ENCODE measurements around the gene NCOA7. TPM values are rescaled to one million over a fixed set of nuclear protein-coding genes. Genes with fewer than 3 reads are reported as not detected.

NCOA7 gene, protein sequence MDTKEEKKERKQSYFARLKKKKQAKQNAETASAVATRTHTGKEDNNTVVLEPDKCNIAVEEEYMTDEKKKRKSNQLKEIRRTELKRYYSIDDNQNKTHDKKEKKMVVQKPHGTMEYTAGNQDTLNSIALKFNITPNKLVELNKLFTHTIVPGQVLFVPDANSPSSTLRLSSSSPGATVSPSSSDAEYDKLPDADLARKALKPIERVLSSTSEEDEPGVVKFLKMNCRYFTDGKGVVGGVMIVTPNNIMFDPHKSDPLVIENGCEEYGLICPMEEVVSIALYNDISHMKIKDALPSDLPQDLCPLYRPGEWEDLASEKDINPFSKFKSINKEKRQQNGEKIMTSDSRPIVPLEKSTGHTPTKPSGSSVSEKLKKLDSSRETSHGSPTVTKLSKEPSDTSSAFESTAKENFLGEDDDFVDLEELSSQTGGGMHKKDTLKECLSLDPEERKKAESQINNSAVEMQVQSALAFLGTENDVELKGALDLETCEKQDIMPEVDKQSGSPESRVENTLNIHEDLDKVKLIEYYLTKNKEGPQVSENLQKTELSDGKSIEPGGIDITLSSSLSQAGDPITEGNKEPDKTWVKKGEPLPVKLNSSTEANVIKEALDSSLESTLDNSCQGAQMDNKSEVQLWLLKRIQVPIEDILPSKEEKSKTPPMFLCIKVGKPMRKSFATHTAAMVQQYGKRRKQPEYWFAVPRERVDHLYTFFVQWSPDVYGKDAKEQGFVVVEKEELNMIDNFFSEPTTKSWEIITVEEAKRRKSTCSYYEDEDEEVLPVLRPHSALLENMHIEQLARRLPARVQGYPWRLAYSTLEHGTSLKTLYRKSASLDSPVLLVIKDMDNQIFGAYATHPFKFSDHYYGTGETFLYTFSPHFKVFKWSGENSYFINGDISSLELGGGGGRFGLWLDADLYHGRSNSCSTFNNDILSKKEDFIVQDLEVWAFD
- 10 to 100 TPM; 11.1 to 28.4 (median 22.1) TPM for total RNA-seq

DNA sequence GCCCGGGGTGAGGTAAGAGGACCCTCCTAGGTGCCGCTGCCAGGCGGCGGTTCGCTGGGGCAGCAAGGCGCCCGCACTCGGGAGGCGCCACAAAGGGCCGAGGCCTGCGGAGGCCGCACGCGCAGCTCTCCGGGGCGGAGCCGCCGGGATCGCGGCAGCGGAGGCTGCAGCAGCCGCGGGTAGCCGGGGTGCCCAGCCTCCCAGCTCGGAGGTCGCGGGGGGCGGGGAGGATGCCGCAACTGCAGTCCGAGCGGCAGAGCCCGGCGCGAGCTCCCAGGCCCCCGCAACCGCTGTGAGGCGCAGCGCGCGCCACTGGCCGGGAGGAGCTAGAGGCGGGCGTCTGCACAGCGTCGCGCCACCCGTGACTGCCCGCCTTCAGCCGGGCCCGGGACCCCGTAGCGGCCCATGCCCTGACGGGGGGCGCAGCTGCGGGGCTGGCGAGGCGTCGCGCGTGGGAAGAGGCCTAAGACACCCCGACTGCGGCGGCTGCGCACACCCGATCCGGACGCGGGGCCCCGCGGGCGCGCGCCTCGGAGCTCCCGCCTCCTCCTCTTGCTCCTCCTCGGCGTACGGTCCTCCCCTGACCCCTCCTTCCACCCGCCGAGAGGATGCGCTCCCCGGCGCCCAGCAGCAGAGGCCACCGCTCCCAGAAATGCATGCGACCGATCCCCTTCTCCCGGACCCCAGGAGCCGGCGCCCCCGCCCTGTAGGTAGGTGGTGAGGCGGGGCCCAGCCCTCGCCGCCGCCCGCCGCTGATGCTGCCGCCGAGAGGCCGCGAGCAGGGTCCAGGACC lies at the start of gene NCOA7:
Gene NCOA7 (plus strand): TSS at position 603 of the 793 bp plus-strand sequence. CDS start 24,395 bp downstream, outside the sequence.
- Histone ChIP-seq H3K4me3 (peak within 1 kb of the TSS; percentile 95), H3K27me3 (no peaks in the 10 kb centered on the region), H3K4me1 (peaks cover 61% of the 10 kb centered on the region), H3K27ac (peak within 1 kb of the TSS; percentile 99), H3K36me3 (no peaks in the 10 kb centered on the region), H3K9me3 (no peaks in the 10 kb centered on the region)
- peak; percentile 88 to 93 for DNase-seq (ENCODE audit: low spot score in 2 of 2)
- TF ChIP-seq, protein P1, sequence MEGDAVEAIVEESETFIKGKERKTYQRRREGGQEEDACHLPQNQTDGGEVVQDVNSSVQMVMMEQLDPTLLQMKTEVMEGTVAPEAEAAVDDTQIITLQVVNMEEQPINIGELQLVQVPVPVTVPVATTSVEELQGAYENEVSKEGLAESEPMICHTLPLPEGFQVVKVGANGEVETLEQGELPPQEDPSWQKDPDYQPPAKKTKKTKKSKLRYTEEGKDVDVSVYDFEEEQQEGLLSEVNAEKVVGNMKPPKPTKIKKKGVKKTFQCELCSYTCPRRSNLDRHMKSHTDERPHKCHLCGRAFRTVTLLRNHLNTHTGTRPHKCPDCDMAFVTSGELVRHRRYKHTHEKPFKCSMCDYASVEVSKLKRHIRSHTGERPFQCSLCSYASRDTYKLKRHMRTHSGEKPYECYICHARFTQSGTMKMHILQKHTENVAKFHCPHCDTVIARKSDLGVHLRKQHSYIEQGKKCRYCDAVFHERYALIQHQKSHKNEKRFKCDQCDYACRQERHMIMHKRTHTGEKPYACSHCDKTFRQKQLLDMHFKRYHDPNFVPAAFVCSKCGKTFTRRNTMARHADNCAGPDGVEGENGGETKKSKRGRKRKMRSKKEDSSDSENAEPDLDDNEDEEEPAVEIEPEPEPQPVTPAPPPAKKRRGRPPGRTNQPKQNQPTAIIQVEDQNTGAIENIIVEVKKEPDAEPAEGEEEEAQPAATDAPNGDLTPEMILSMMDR (IDR thresholded peaks at IDR 0.05): peak in 1 of 2 donors; percentile 8
- TF ChIP-seq POLR2A (IDR thresholded peaks at IDR 0.05): peak; percentile 32 to 82
- peak in 2 of 3 donors; percentile 45 to 80 for TF ChIP-seq POLR2AphosphoS5 (IDR thresholded peaks at IDR 0.05)
- no peak for TF ChIP-seq EP300 (IDR thresholded peaks at IDR 0.05)
- WGBS: under 1% methylated on average over 34 of the region's 100 CpGs

DNA sequence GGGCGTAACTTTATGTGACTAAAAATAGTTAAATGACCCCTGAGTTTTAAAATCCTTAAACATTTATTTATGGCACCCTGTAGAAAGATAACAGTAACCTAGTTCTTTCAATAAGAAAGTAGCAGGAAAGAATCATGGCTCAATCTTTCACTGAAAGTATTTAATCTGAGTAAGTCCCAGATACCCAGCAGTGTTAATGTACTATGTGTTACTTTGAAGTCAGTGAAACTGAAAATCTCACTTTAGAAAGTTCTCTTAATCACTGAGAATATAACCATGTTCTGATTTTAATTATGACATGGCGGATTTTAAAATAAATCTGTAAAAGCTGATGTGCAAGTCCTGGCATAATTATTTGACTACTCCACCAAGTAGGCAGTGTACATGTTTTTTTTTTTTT lies 49.4 kb upstream of the NCOA7 start:
- Histone ChIP-seq H3K27ac (no peak overlapping the region), H3K9me3 (no peaks in the 10 kb centered on the region), H3K4me1 (no peaks in the 10 kb centered on the region), H3K36me3 (no peaks in the 10 kb centered on the region), H3K4me3 (no peak overlapping the region), H3K27me3 (peaks cover 9% of the 10 kb centered on the region)
- WGBS: 93% methylated on average over 2 of the region's 2 CpGs
- no peak for DNase-seq (ENCODE audit: low spot score in 2 of 2)
- TF ChIP-seq, protein P1 (IDR thresholded peaks at IDR 0.05): no peak
- TF ChIP-seq POLR2AphosphoS5 (IDR thresholded peaks at IDR 0.05) (no peak), POLR2A (IDR thresholded peaks at IDR 0.05) (no peak), EP300 (IDR thresholded peaks at IDR 0.05) (no peak)

DNA sequence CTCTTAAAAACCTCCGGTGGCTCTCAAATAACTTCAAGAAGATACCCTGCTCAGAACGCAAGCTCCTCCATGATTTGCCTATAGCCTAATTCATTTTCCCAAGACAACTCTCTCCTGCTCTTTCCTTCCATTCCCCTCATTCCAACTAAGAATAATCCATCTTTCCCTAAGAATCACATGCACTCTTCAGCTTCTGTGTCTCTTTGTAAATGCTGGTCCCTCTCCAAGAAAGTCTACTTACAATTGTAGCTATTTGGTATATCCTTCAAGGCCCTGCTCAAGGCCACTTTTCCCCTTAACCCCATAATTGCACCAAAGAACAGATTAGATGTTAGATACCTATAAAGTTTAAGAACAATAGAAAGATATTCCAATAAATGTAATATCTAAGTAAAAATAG lies 48.7 kb upstream of the NCOA7 start:
- no peak for TF ChIP-seq EP300 (IDR thresholded peaks at IDR 0.05)
- Histone ChIP-seq H3K27me3 (peaks cover 16% of the 10 kb centered on the region), H3K9me3 (no peaks in the 10 kb centered on the region), H3K4me3 (no peak overlapping the region), H3K36me3 (no peaks in the 10 kb centered on the region), H3K4me1 (peaks cover under 1% of the 10 kb centered on the region), H3K27ac (no peak overlapping the region)
- DNase-seq (ENCODE audit: low spot score in 2 of 2): no peak
- 90% methylated on average over 2 of the region's 2 CpGs for WGBS

DNA sequence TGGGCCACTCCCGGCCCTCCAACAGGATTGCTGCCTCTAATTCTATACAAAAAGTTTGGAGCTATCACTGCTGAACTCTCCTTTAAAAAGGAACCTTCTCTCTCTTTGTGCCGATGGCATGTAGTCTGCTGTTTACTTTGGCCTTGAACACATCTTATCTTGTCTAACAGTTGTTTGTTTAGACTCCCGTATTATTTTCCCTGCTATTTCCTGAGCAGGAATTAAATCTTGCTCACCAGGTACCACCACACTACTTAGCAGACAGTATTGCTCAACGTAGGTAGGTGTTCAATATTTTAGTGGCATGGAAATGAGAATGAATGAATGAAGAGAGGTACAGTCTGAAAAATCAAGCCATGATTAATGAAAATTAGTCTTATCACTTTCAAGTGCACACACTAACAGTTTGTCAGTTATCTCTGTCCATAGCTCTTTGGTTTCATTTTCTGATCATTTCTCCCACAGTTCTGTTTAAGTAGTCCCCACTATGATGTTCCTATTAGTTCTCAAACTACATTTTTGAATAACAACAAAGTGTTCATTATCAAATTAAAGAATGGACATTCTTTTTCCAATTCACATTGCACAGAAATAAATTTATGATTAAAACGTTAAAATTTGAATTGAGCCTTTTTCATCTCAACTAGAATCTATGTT lies 48.2 kb upstream of the NCOA7 start:
- H3K27ac ChIP-seq: no peak overlapping the region
- H3K9me3 ChIP-seq: no peaks in the 10 kb centered on the region
- H3K36me3 ChIP-seq: no peaks in the 10 kb centered on the region
- 73% methylated on average over 5 of the region's 5 CpGs for WGBS
- TF ChIP-seq, protein P1 (IDR thresholded peaks at IDR 0.05): no peak
- TF ChIP-seq POLR2A (IDR thresholded peaks at IDR 0.05) (no peak), EP300 (IDR thresholded peaks at IDR 0.05) (no peak), POLR2AphosphoS5 (IDR thresholded peaks at IDR 0.05) (no peak)
- peaks cover 19% of the 10 kb centered on the region for H3K27me3 ChIP-seq
- no peak overlapping the region for H3K4me3 ChIP-seq
- H3K4me1 ChIP-seq: peaks cover 6% of the 10 kb centered on the region
- no peak for DNase-seq (ENCODE audit: low spot score in 2 of 2)

DNA sequence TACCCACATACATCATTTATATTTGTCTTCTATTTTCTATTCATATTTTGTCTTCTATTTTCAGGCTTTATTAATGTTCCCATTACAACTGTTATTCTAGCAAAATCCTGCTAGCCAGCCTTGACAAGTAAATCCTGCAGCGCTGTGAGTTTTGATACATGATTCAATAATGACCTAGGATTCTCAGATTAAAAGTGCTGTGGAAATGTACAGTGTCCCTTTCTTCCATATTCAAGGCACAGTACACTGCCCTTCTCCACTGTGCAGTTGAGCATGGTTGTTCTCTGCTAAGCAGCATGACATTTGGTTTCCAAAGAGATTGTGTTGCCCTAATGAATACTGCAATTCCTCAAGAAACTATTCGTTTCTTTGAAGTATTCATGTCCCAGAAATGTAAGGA lies 47.2 kb upstream of the NCOA7 start:
- WGBS: 80% methylated on average over 2 of the region's 2 CpGs
- Histone ChIP-seq H3K9me3 (no peaks in the 10 kb centered on the region), H3K27ac (no peak overlapping the region), H3K4me3 (no peak overlapping the region), H3K36me3 (no peaks in the 10 kb centered on the region), H3K4me1 (peaks cover 16% of the 10 kb centered on the region), H3K27me3 (peaks cover 27% of the 10 kb centered on the region)
- TF ChIP-seq EP300 (IDR thresholded peaks at IDR 0.05): no peak
- TF ChIP-seq POLR2A (IDR thresholded peaks at IDR 0.05): no peak
- TF ChIP-seq, protein P1 (IDR thresholded peaks at IDR 0.05): no peak
- TF ChIP-seq POLR2AphosphoS5 (IDR thresholded peaks at IDR 0.05): no peak
- no peak for DNase-seq (ENCODE audit: low spot score in 2 of 2)

Measured in suprapubic skin (tissue), 4 donors.